ENCODE results near the gene ZDHHC11. TPM values are rescaled to one million over a fixed set of nuclear protein-coding genes. Genes with fewer than 3 reads are reported as not detected.

ZDHHC11 gene
- polyA plus RNA-seq, 1 donor (not counting 4 experiments of a cell fraction or from before 2014, with no cell fraction given): 0.33 TPM

GRCh38 chr5:851553-851952 lies 767 bp upstream of the ZDHHC11 start:
- H3K9me3 ChIP-seq (ENCODE audit: control insufficient read depth, low read depth, low read length): no peaks in the 10 kb centered on the region
- H3K27ac ChIP-seq (ENCODE audit: control insufficient read depth, insufficient read depth, low read length): no peak overlapping the region
- H3K36me3 ChIP-seq (ENCODE audit: control insufficient read depth in 2 of 2, extremely low read depth in 1 of 2, insufficient read depth in 2 of 2, low read length in 2 of 2): no peaks in the 10 kb centered on the region
- FAIRE-seq: no peak
- no peak for DNase-seq (ENCODE audit: low read depth, low spot score)
- no peak overlapping the region for H3K4me3 ChIP-seq (ENCODE audit: control insufficient read depth in 2 of 3, extremely low read depth in 1 of 3, insufficient read depth in 2 of 3, low read depth in 1 of 3, low read length in 3 of 3)
- H3K4me1 ChIP-seq (ENCODE audit: control insufficient read depth, extremely low read depth, insufficient read depth, low read length): no peaks in the 10 kb centered on the region
- TF ChIP-seq, protein P1, sequence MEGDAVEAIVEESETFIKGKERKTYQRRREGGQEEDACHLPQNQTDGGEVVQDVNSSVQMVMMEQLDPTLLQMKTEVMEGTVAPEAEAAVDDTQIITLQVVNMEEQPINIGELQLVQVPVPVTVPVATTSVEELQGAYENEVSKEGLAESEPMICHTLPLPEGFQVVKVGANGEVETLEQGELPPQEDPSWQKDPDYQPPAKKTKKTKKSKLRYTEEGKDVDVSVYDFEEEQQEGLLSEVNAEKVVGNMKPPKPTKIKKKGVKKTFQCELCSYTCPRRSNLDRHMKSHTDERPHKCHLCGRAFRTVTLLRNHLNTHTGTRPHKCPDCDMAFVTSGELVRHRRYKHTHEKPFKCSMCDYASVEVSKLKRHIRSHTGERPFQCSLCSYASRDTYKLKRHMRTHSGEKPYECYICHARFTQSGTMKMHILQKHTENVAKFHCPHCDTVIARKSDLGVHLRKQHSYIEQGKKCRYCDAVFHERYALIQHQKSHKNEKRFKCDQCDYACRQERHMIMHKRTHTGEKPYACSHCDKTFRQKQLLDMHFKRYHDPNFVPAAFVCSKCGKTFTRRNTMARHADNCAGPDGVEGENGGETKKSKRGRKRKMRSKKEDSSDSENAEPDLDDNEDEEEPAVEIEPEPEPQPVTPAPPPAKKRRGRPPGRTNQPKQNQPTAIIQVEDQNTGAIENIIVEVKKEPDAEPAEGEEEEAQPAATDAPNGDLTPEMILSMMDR (optimal IDR thresholded peaks at IDR 0.05 in 1 of 3, IDR thresholded peaks at IDR 0.05 in 1 of 3, conservative IDR thresholded peaks at IDR 0.05 in 1 of 3; ENCODE audit: extremely low read depth in 1 of 3, insufficient read depth in 2 of 3, low read length in 3 of 3): no peak
- TF ChIP-seq EZH2 (IDR thresholded peaks at IDR 0.05; ENCODE audit: low read length): no peak
- H3K9me1 ChIP-seq (ENCODE audit: control insufficient read depth, extremely low read depth, insufficient read depth, low read length): no peaks in the 10 kb centered on the region
- no peak overlapping the region for H2AFZ ChIP-seq (ENCODE audit: control insufficient read depth, low read length)
- no peak overlapping the region for H3K9ac ChIP-seq (ENCODE audit: control insufficient read depth, extremely low read depth, insufficient read depth, low read length)
- H3K79me2 ChIP-seq (ENCODE audit: control insufficient read depth, insufficient read depth, low read length): no peaks in the 10 kb centered on the region
- no peaks in the 10 kb centered on the region for H4K20me1 ChIP-seq (ENCODE audit: control insufficient read depth, extremely low read depth, insufficient read depth, low read length)
- peaks cover 41% of the 10 kb centered on the region for H3K27me3 ChIP-seq (ENCODE audit: control insufficient read depth, extremely low read depth, insufficient read depth, low read length)
- dilution Hi-C loops (cut with MboI; ENCODE audit: extremely low pct_ligation_motif_present, low sequenced_read_pairs): no loop called here
- no peak overlapping the region for H3K4me2 ChIP-seq (ENCODE audit: control insufficient read depth, extremely low read depth, insufficient read depth, low read depth, low read length)

GRCh38 chr5:851076-851475 lies 290 bp upstream of the ZDHHC11 start:
- H3K27ac ChIP-seq (ENCODE audit: control insufficient read depth, insufficient read depth, low read length): no peak overlapping the region
- H3K4me3 ChIP-seq (ENCODE audit: control insufficient read depth in 2 of 3, extremely low read depth in 1 of 3, insufficient read depth in 2 of 3, low read depth in 1 of 3, low read length in 3 of 3): no peak overlapping the region
- H3K9me1 ChIP-seq (ENCODE audit: control insufficient read depth, extremely low read depth, insufficient read depth, low read length): no peaks in the 10 kb centered on the region
- no peak overlapping the region for H3K9ac ChIP-seq (ENCODE audit: control insufficient read depth, extremely low read depth, insufficient read depth, low read length)
- DNase-seq (ENCODE audit: low read depth, low spot score) (no peak), FAIRE-seq (no peak)
- peak; percentile 20 for TF ChIP-seq EZH2 (IDR thresholded peaks at IDR 0.05; ENCODE audit: low read length)
- TF ChIP-seq, protein P1 (optimal IDR thresholded peaks at IDR 0.05 in 1 of 3, IDR thresholded peaks at IDR 0.05 in 1 of 3, conservative IDR thresholded peaks at IDR 0.05 in 1 of 3; ENCODE audit: extremely low read depth in 1 of 3, insufficient read depth in 2 of 3, low read length in 3 of 3): no peak
- H3K9me3 ChIP-seq (ENCODE audit: control insufficient read depth, low read depth, low read length): no peaks in the 10 kb centered on the region
- dilution Hi-C loops (cut with MboI; ENCODE audit: extremely low pct_ligation_motif_present, low sequenced_read_pairs): no loop called here
- no peak overlapping the region for H2AFZ ChIP-seq (ENCODE audit: control insufficient read depth, low read length)
- peaks cover 41% of the 10 kb centered on the region for H3K27me3 ChIP-seq (ENCODE audit: control insufficient read depth, extremely low read depth, insufficient read depth, low read length)
- no peaks in the 10 kb centered on the region for H3K4me1 ChIP-seq (ENCODE audit: control insufficient read depth, extremely low read depth, insufficient read depth, low read length)
- no peaks in the 10 kb centered on the region for H4K20me1 ChIP-seq (ENCODE audit: control insufficient read depth, extremely low read depth, insufficient read depth, low read length)
- H3K4me2 ChIP-seq (ENCODE audit: control insufficient read depth, extremely low read depth, insufficient read depth, low read depth, low read length): no peak overlapping the region
- no peaks in the 10 kb centered on the region for H3K79me2 ChIP-seq (ENCODE audit: control insufficient read depth, insufficient read depth, low read length)
- H3K36me3 ChIP-seq (ENCODE audit: control insufficient read depth in 2 of 2, extremely low read depth in 1 of 2, insufficient read depth in 2 of 2, low read length in 2 of 2): no peaks in the 10 kb centered on the region

Data from keratinocyte (primary cell).